Activated T-helper 17 cell treated with anti-CD3 and anti-CD28 coated beads, Interleukin-2, amount 50 U/mL, for 72 hours (primary cell): ENCODE measurements around the gene UBFD1. TPM values are rescaled to one million over a fixed set of nuclear protein-coding genes. Genes with fewer than 3 reads are reported as not detected.
"Not testable (repeated sequence)": the region's sequence is repeated elsewhere in the genome, so short reads cannot be mapped to it uniquely, and the experiment has no call there.

Experiments
- ATAC-seq: fragments of 150-1000 bp; cut with Tn5 transposase; replicated peaks from 2 replicates; pipeline ENCODE4 v1.10.0; 2021; ENCODE audit warnings: mild to moderate bottlenecking, moderate library complexity
- H3K27ac Mint-ChIP-seq: one replicate; pipeline ENCODE4 v1.8.0; 2022; ENCODE audit warnings: mixed read lengths
- H3K27me3 Mint-ChIP-seq: one replicate; pipeline ENCODE4 v1.8.0; 2022; ENCODE audit warnings: mixed read lengths
- H3K36me3 Mint-ChIP-seq: one replicate; pipeline ENCODE4 v1.8.0; 2022; ENCODE audit warnings: low read depth, mild to moderate bottlenecking, mixed read lengths
- H3K4me1 Mint-ChIP-seq: one replicate; pipeline ENCODE4 v1.8.0; 2022; ENCODE audit warnings: mixed read lengths
- H3K4me3 Mint-ChIP-seq: one replicate; pipeline ENCODE4 v1.8.0; 2022; ENCODE audit warnings: mild to moderate bottlenecking, mixed read lengths
- H3K9me3 Mint-ChIP-seq: one replicate; pipeline ENCODE4 v1.8.0; 2022; ENCODE audit warnings: mixed read lengths
- total RNA-seq, 2 donors: library from RNA; stranded (reverse); gene quantifications; one replicate each; pipeline ENCODE4 v1.2.3, GENCODE V29; 2022

UBFD1 gene
- total RNA-seq, 2 donors from 2014 or later, result 42.1 to 58.2 TPM

DNA sequence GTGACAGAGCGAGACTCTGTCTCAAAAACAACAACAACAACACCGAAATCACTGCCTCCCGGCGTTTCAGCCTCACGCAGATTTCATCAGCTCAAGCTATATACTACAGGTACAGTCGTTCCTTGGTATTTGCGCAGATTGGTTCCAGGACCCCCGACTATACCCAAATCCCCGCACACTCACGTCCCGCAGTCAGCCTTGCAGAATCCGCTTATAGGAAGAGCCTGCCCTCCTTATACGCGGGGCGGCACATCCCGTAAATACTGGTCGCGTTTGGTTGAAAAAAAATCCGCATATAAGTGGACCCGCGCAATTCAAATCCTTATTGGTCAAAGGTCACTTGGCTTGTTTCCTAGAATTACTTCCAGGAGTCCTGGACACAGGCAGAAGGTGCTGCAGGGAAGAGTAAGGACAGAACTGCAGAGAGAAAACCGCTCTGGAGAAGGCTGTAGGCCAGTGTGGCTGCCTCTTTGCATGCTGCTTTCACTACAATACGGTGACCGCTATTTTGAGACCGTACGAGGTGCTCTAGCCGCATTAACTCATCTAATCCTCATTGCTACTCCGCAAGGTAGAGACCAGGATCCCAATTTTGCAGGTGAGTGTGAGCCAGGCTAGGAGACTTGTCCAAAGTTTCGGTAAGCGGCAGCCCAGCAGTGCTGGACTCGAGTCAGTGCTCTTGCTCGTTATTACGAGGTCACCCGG, 37.9 kb downstream of the UBFD1 start:
- peak; percentile 10 for ATAC-seq
- H3K4me1 Mint-ChIP-seq, result peaks cover 14% of the 10 kb centered on the region
- H3K36me3 Mint-ChIP-seq, result peaks cover 43% of the 10 kb centered on the region
- H3K9me3 Mint-ChIP-seq, result no peaks in the 10 kb centered on the region
- peak overlapping the region; percentile 85 for H3K4me3 Mint-ChIP-seq
- no peaks in the 10 kb centered on the region for H3K27me3 Mint-ChIP-seq
- peak overlapping the region; percentile 83 for H3K27ac Mint-ChIP-seq

DNA sequence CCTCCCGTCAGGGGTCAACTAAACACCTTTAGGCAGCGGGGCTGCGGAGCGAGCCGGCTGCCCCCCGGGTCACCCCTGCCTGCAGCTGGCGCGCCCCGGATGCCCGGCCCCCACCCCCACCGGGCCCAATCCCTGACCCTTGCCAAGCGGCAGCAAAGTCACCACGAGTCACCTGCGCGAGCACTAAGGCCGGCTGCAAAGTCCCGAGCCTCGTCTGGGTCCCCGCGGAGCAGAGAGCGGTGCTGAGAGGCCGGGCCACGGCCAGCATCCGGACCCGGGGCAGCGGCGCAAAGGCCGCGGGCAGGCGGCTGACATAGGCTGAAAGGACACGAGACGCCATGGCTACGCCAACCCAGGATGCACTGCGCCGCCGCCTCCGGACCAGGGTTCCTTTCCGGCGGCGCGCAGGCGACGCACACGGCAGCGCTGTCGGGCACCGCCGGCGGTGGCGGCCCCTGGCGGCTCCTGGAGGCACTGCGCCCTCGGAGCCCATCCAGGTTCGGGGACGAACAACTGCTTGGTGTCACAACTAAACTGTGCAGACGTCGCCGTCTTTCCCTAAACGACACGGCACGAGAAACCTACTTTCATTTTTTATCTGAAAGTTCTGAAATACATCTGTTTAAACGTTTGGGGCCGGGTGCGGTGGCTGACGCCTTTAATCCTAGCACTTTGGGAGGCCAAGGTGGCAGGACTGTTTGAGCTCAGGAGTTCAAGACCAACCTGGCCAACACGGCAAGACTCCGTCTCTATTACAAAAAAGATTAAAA, 38.6 kb downstream of the UBFD1 start, which contains the start of gene NDUFAB1:
Gene NDUFAB1 (minus strand): TSS at position 366 of the 770 bp plus-strand sequence. CDS start 26 bp downstream, at position 340.
- peak within 1 kb of the TSS; percentile 83 for H3K27ac Mint-ChIP-seq
- no peaks in the 10 kb centered on the region for H3K9me3 Mint-ChIP-seq
- peak; percentile 98 for ATAC-seq
- H3K4me3 Mint-ChIP-seq, result peak within 1 kb of the TSS; percentile 85
- peaks cover 14% of the 10 kb centered on the region for H3K4me1 Mint-ChIP-seq
- no peaks in the 10 kb centered on the region for H3K27me3 Mint-ChIP-seq
- H3K36me3 Mint-ChIP-seq, result peaks cover 42% of the 10 kb centered on the region

DNA sequence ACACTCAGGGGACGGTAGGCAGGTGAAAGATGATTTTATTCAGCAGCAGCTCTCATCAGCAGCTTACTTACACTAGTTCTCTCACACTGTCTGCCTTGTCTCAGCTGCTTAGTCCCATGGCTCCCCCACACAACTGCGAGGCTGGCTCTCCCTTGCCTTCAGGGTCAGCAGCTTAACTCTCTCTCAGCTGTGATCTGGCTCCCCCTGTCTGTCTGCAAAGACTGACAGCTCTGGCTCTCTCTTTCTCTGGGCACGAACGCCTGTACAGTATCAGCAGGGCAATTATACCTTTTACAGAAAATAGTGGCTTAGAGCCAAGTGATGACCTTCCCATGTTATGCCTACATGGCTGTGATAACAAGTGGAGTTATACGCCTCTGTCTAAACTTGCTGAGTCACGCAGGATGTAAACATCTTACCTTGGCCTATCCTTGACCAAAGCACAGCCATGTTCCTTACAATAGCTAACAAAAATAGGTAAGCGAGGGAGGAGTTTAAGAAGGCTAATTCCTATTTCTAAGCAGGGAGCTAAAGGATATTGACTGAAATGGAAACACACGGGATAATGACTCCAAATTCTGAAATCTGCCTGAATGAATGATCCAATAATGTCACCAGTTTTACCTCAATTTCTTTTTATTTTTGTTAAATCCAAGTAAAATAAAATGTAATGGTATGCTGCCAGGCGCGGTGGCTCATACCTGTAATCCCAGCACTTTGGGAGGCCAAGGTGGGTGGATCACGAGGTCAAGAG, 39.7 kb downstream of the UBFD1 start:
- no peaks in the 10 kb centered on the region for H3K27me3 Mint-ChIP-seq
- peak overlapping the region; percentile 85 for H3K4me3 Mint-ChIP-seq
- peaks cover 8% of the 10 kb centered on the region for H3K4me1 Mint-ChIP-seq
- ATAC-seq, result no peak
- H3K36me3 Mint-ChIP-seq, result peaks cover 42% of the 10 kb centered on the region
- H3K27ac Mint-ChIP-seq, result peak overlapping the region; percentile 5
- no peaks in the 10 kb centered on the region for H3K9me3 Mint-ChIP-seq

GRCh38 chr16:23607726-23608125, 50.2 kb downstream of the UBFD1 start:
- no peaks in the 10 kb centered on the region for H3K4me1 Mint-ChIP-seq
- no peak for ATAC-seq
- H3K27me3 Mint-ChIP-seq, result no peaks in the 10 kb centered on the region
- H3K27ac Mint-ChIP-seq, result no peak overlapping the region
- H3K36me3 Mint-ChIP-seq, result peaks cover 48% of the 10 kb centered on the region
- H3K9me3 Mint-ChIP-seq, result no peaks in the 10 kb centered on the region
- no peak overlapping the region for H3K4me3 Mint-ChIP-seq

GRCh38 chr16:23608194-23608593, 50.7 kb downstream of the UBFD1 start:
- Mint-ChIP-seq H3K9me3 (no peaks in the 10 kb centered on the region), H3K4me3 (no peak overlapping the region), H3K4me1 (no peaks in the 10 kb centered on the region), H3K27me3 (no peaks in the 10 kb centered on the region), H3K27ac (no peak overlapping the region), H3K36me3 (peaks cover 49% of the 10 kb centered on the region)
- no peak for ATAC-seq

DNA sequence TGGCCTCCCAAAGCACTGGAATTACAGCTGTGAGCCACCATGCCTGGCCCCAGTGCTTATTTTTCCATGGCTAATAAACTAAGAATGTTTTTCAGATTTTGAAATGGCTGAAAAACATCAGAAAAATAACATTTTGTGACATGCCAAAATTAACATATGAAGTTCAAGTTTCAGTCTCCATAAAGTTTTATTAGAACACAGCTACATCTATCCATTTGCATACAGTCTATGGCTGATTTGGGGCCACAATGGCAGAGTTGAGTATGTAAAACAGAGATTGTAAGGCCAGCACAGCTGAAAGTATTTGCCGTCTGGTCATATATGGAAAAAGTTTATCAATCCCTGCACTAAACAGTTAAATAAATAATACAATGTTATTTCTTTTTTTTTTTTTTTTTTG, 52.4 kb downstream of the UBFD1 start:
- no peaks in the 10 kb centered on the region for H3K4me1 Mint-ChIP-seq
- peaks cover 51% of the 10 kb centered on the region for H3K36me3 Mint-ChIP-seq
- H3K27me3 Mint-ChIP-seq, result no peaks in the 10 kb centered on the region
- H3K27ac Mint-ChIP-seq, result no peak overlapping the region
- no peak overlapping the region for H3K4me3 Mint-ChIP-seq
- no peak for ATAC-seq
- no peaks in the 10 kb centered on the region for H3K9me3 Mint-ChIP-seq

DNA sequence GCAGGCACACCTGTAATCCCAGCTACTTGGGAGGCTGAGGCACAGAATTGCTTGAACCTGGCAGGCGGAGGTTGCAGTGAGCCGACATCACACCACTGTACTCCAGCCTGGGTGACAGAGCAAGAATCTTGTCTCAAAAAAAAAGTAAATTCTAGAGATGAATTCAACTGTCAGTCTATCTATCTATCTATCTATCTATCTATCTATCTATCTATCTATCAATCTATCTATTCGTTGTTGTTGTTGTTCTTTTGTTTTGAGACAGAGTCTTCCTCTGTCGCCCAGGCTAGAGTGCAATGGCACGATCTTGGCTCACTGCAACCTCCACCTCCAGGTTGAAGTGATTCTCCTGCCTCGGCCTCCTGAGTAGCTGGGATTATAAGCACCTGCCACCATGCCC, 53.4 kb downstream of the UBFD1 start:
- H3K36me3 Mint-ChIP-seq, result peaks cover 54% of the 10 kb centered on the region
- not testable (repeated sequence) for H3K4me3 Mint-ChIP-seq, H3K4me1 Mint-ChIP-seq, H3K27ac Mint-ChIP-seq, H3K27me3 Mint-ChIP-seq, H3K9me3 Mint-ChIP-seq, ATAC-seq

DNA sequence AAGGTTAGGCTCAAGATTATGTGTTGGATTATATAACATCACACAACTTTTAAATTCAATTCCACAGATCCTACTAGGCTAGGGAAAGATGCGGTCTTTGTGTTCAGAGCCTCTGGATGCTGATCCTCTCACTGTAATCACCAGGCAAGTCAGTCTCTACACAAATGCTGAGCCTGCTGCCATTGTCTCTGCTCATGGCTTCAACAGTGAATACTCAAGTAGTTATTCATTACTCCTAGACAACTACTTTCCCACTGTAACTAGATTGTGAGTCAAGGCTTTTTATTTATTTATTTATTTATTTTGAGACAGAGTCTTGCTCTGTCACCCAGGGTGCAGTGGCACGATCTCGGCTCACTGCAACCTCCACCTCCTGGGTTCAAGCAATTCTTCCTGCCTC, 54.4 kb downstream of the UBFD1 start:
- no peak overlapping the region for H3K4me3 Mint-ChIP-seq
- no peak for ATAC-seq
- H3K27me3 Mint-ChIP-seq, result no peaks in the 10 kb centered on the region
- H3K4me1 Mint-ChIP-seq, result no peaks in the 10 kb centered on the region
- H3K9me3 Mint-ChIP-seq, result no peaks in the 10 kb centered on the region
- H3K36me3 Mint-ChIP-seq, result peaks cover 53% of the 10 kb centered on the region
- H3K27ac Mint-ChIP-seq, result no peak overlapping the region

DNA sequence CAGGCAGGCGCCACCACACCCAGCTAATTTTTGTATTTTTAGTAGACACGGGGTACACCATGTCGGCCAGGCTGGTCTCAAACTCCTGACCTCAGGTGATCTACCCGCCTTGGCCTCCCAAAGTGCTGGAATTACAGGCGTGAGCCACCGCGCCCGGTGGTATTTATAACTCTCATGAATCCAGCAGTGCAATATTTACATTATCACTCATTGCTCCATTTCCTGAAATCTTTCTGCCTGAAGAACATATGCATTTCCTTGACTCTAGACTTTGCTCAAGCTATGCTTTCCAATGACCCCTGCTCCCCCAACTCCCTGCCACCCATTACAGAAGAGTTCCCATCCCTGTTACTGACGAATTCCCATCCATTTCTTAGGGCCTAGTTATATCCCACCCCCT, 58.3 kb downstream of the UBFD1 start:
- no peak overlapping the region for H3K4me3 Mint-ChIP-seq
- no peaks in the 10 kb centered on the region for H3K9me3 Mint-ChIP-seq
- H3K4me1 Mint-ChIP-seq, result no peaks in the 10 kb centered on the region
- H3K36me3 Mint-ChIP-seq, result peaks cover 73% of the 10 kb centered on the region
- no peak overlapping the region for H3K27ac Mint-ChIP-seq
- H3K27me3 Mint-ChIP-seq, result no peaks in the 10 kb centered on the region
- ATAC-seq, result no peak

Other genes with a start within 250 kb of the UBFD1 start
- 10 to 100 TPM; 21.2 to 29.4 TPM for gene COG7, start 104.5 kb upstream of the UBFD1 start, total RNA-seq
- gene GGA2, start 47.2 kb upstream of the UBFD1 start, total RNA-seq, result 100 to 1,000 TPM in 1 of 2 donors, 10 to 100 TPM in 1; 87.2 to 138 TPM
- 10 to 100 TPM; 23.1 to 25.3 TPM for gene EARS2, start 377 bp upstream of the UBFD1 start, total RNA-seq
- gene NDUFAB1, start 38.6 kb downstream of the UBFD1 start, total RNA-seq, result 100 to 1,000 TPM in 1 of 2 donors, 10 to 100 TPM in 1; 76.9 to 152 TPM
- gene PALB2, start 83.6 kb downstream of the UBFD1 start, total RNA-seq, result 10 to 100 TPM; 17.6 to 20.5 TPM
- gene DCTN5, start 83.7 kb downstream of the UBFD1 start, total RNA-seq, result 10 to 100 TPM; 60.6 to 98.6 TPM
- 100 to 1,000 TPM in 1 of 2 donors, 10 to 100 TPM in 1; 64.0 to 104 TPM for gene PLK1, start 121.2 kb downstream of the UBFD1 start, total RNA-seq
- not detected for gene ERN2, start 155.5 kb downstream of the UBFD1 start, total RNA-seq
- not detected for gene CHP2, start 197.3 kb downstream of the UBFD1 start, total RNA-seq